Peyer's patch (tissue), 4 donors: ENCODE measurements around the gene ZNF548.

Experiments
- CTCF ChIP-seq, 6 experiments: fragments of 450-650 bp in 4 of 6; fragments of 200-600 bp in 2 of 6; sonication (generic) in 1 of 6; IDR thresholded peaks; one replicate each; pipeline ENCODE4 v1.5.1; 2017 to 2019; ENCODE audit warnings: antibody characterized with exemption in 6 of 6, mild to moderate bottlenecking in 3 of 6, moderate library complexity in 1 of 6
- POLR2A ChIP-seq, 2 donors: fragments of 450-650 bp; IDR thresholded peaks; one replicate each; pipeline ENCODE4 v1.5.1; 2017; ENCODE audit warnings: antibody characterized with exemption in 2 of 2, mild to moderate bottlenecking in 2 of 2, moderate library complexity in 2 of 2

- TF ChIP-seq CTCF (IDR thresholded peaks at IDR 0.05) (no peak), POLR2A (IDR thresholded peaks at IDR 0.05) (no peak)
Observed at GRCh38 chr19:57377498-57378146, 12.0 kb upstream of the ZNF548 start.
